OCI-LY7 (cell line): ENCODE results near the gene HOXC6. TPM values are rescaled to one million over a fixed set of nuclear protein-coding genes. Genes with fewer than 3 reads are reported as not detected.

Source experiments
- BruUV-seq: library from RNA; stranded (reverse); fragments of 400-500 nt; replicated peaks from 2 replicates; lab custom pipeline; 2021; lab: Mats Ljungman, UMichigan
- CTCF ChIA-PET: fragments of 300-600 bp; sonication (Branson Sonifier 250); formaldehyde crosslinking; loops from one replicate; lab custom pipeline; 2022; ENCODE audit warnings: antibody characterized with exemption; ENCODE audit not compliant: unreplicated experiment; lab: Charles Lee
- POLR2A ChIA-PET: fragments of 300-600 bp; sonication (Branson Sonifier 250); formaldehyde crosslinking; loops from one replicate; lab custom pipeline; 2022; ENCODE audit warnings: antibody characterized with exemption; lab: Charles Lee
- DNase-seq: peaks from one replicate; pipeline ENCODE4 v3.0.0-alpha.2; 2015; ENCODE audit warnings: low spot score
- H2AFZ ChIP-seq: fragments of 200-600 bp; sonication (generic), shearing (Covaris generic); 2 replicates; pipeline ENCODE4 v1.6.1; 2014; ENCODE audit warnings: mild to moderate bottlenecking, antibody characterized with exemption, low read length, moderate library complexity
- H3K27ac ChIP-seq: fragments of 200-600 bp; sonication (generic); 2 replicates; pipeline ENCODE4 v1.5.1; 2014; ENCODE audit warnings: mixed run types, low read depth, mild to moderate bottlenecking, moderate library complexity, low read length, inconsistent platforms; ENCODE audit not compliant: poor library complexity, severe bottlenecking
- H3K36me3 ChIP-seq: fragments of 200-600 bp; sonication (generic); 2 replicates; pipeline ENCODE4 v1.6.1; 2014; ENCODE audit warnings: mild to moderate bottlenecking, antibody characterized with exemption, low read length, moderate library complexity, mixed read lengths; ENCODE audit not compliant: insufficient read depth
- H3K4me1 ChIP-seq: fragments of 200-600 bp; sonication (generic); 2 replicates; pipeline ENCODE4 v1.5.1; 2014; ENCODE audit warnings: mild to moderate bottlenecking, low read length; ENCODE audit not compliant: insufficient read depth, poor library complexity, severe bottlenecking
- H3K4me2 ChIP-seq: fragments of 200-600 bp; sonication (generic); 2 replicates; pipeline ENCODE4 v1.6.1; 2014; ENCODE audit warnings: mild to moderate bottlenecking, low read length
- H3K4me3 ChIP-seq: fragments of 200-600 bp; sonication (generic); 2 replicates; pipeline ENCODE4 v1.5.1; 2014; ENCODE audit warnings: mild to moderate bottlenecking, low read depth, low read length; ENCODE audit not compliant: poor library complexity, severe bottlenecking
- H3K79me2 ChIP-seq: fragments of 200-600 bp; sonication (generic); 2 replicates; pipeline ENCODE4 v1.6.1; 2016; ENCODE audit warnings: low read depth, mild to moderate bottlenecking, low read length, moderate library complexity, mixed read lengths; ENCODE audit not compliant: insufficient read depth
- H3K9me2 ChIP-seq: fragments of 200-600 bp; sonication (generic); 2 replicates; pipeline ENCODE4 v1.6.1; 2016; ENCODE audit warnings: mild to moderate bottlenecking, low read length, mixed read lengths; ENCODE audit not compliant: insufficient read depth
- H3K9me3 ChIP-seq: fragments of 200-600 bp; sonication (generic); 2 replicates; pipeline ENCODE4 v1.6.1; 2014; ENCODE audit warnings: mild to moderate bottlenecking, mixed run types, low read length, mixed read lengths
- H4K20me1 ChIP-seq: fragments of 200-600 bp; sonication (generic); 2 replicates; pipeline ENCODE4 v1.6.1; 2014; ENCODE audit warnings: mild to moderate bottlenecking, antibody characterized with exemption, low read length, moderate library complexity, mixed read lengths; ENCODE audit not compliant: insufficient read depth
- CTCF ChIP-seq: fragments of 200-600 bp; sonication (generic); conservative IDR thresholded peaks from 2 replicates; pipeline ENCODE4 v1.5.1; 2014; ENCODE audit warnings: mild to moderate bottlenecking, antibody characterized with exemption, low read length, moderate library complexity, mixed read lengths
- EZH2phosphoT487 ChIP-seq: fragments of 200-600 bp; sonication (generic); IDR thresholded peaks from 2 replicates; pipeline ENCODE4 v1.6.1; 2018; ENCODE audit warnings: low read depth, borderline replicate concordance, mild to moderate bottlenecking, mixed run types, antibody characterized with exemption, low read length, moderate library complexity, mixed read lengths
- intact Hi-C: fragments of 100-400 bp; cut with micrococcal nuclease; formaldehyde crosslinking; loops from one replicate; pipeline ENCODE4 v1.10.0; 2022; ENCODE audit not compliant: unreplicated experiment
- total RNA-seq, 2 experiments: library from RNA; depleted of rRNA in 1 of 2; stranded (reverse); fragments of >200 nt in 1 of 2; shearing (Covaris generic) in 1 of 2; gene quantifications; 2 replicates each; pipeline ENCODE4 v1.2.3, GENCODE V29; 2014 to 2022

HOXC6 gene
- total RNA-seq, 2 experiments from 2014 or later = 0.92 to 2.7 TPM

DNA sequence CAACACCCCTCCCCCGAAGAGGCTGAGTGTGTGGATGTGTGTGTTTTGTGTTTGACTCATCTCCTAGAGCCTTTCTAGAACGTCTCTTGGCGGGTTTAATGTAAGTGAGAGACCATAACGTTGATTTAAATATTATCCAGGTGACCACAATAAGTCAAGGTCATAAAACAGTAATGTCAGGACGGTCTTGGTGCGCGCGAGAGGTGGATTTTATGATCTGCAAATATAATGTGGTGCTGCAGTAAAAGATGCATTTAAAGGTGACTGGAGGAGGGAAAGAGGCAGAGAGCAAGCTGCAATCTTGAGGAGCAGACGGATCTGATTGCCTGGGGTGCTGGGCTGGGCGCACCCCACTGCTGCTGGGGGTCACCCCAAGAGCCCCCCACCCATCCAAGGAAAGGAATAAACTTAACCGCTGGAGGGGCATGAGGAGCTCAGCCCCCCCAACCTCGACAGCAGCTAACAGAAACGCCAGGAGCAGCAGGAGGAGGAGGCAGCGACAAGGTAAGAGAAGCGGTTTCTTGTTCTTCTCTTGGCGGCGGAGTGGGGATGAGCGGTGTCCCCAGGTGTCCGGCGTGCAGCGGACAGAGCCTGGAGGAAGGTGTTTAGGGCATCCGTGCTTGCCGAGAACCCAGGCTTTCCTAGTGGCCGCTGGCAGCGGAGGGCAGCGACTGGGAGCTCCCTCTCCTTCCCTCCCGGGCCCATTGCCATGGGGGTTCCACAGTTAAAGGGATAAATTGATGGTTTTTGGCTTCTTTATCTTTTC is 37.7 kb upstream of the HOXC6 start:
- Histone ChIP-seq H3K79me2 (no peaks in the 10 kb centered on the region), H3K27ac (no peak overlapping the region), H3K4me1 (peaks cover 35% of the 10 kb centered on the region), H3K36me3 (no peaks in the 10 kb centered on the region), H3K4me2 (no peak overlapping the region), H3K9me2 (no peaks in the 10 kb centered on the region), H4K20me1 (no peaks in the 10 kb centered on the region), H2AFZ (no peak overlapping the region), H3K4me3 (no peak overlapping the region), H3K9me3 (no peaks in the 10 kb centered on the region)
- ChIA-PET POLR2A (interaction anchor here (0.6 to 1.0 kb wide), 2 partner anchors 9 to 215 kb away, joined by 3 read pairs; no protein-coding TSS in a partner anchor), CTCF (interaction anchor here (0.5 to 0.6 kb wide), 2 partner anchors 16 to 63 kb away, joined by 3 read pairs; partner anchors contain the start of gene HOXC4)
- intact Hi-C loops = no loop called here
- TF ChIP-seq EZH2phosphoT487 (no peak), CTCF (no peak)
- no peak for DNase-seq
- BruUV-seq = no TSS peak

DNA sequence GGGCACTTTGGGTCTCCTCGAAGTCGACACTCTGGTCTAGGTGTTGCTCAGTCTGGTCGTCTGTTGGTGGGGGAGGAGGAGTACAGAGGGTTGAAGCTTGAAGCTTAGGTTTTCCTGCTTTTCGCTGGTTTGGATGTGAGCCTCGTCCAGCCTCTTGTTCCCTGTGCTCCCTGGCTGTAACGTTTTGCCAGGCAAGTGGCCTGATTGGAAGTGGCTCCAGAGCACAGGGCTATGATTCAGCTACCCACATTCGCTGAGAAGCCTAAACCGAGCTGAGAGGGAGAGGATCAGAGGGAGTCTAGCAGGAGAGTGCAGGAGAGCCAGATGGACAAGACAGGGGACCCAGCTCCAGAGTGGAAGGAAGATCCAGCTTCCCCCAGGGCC is 37.2 kb upstream of the HOXC6 start:
- H3K4me2 ChIP-seq = no peak overlapping the region
- no peaks in the 10 kb centered on the region for H4K20me1 ChIP-seq
- DNase-seq = no peak
- H3K9me3 ChIP-seq = no peaks in the 10 kb centered on the region
- H3K9me2 ChIP-seq = no peaks in the 10 kb centered on the region
- intact Hi-C loops = no loop called here
- H3K79me2 ChIP-seq = no peaks in the 10 kb centered on the region
- no peaks in the 10 kb centered on the region for H3K36me3 ChIP-seq
- TF ChIP-seq CTCF (no peak), EZH2phosphoT487 (no peak)
- CTCF ChIA-PET = interaction anchor here (0.5 to 0.6 kb wide), 2 partner anchors 16 to 63 kb away, joined by 3 read pairs; partner anchors contain the start of gene HOXC4
- BruUV-seq = no TSS peak
- H2AFZ ChIP-seq = no peak overlapping the region
- H3K4me3 ChIP-seq = no peak overlapping the region
- no peak overlapping the region for H3K27ac ChIP-seq
- POLR2A ChIA-PET = interaction anchor here (0.6 to 1.0 kb wide), 2 partner anchors 9 to 215 kb away, joined by 3 read pairs; no protein-coding TSS in a partner anchor
- peaks cover 33% of the 10 kb centered on the region for H3K4me1 ChIP-seq
